MCF 10A (cell line): Measurements from ENCODE around the gene ECPAS. TPM values are rescaled to one million over a fixed set of nuclear protein-coding genes. Genes with fewer than 3 reads are reported as not detected.

Source experiments
- BruUV-seq: library from RNA; stranded (reverse); fragments of 400-500 nt; replicated peaks from 2 replicates; lab custom pipeline; 2021; lab: Mats Ljungman, UMichigan
- CTCF ChIA-PET: fragments of 300-600 bp; sonication (Branson Sonifier 250); formaldehyde crosslinking; extraction: SDS; loops from one replicate; lab custom pipeline; 2021; ENCODE audit warnings: antibody characterized with exemption, inconsistent platforms; lab: Yijun Ruan, JAX
- POLR2A ChIA-PET: fragments of 300-600, 350-650 bp; sonication (Branson Sonifier 250); formaldehyde crosslinking; extraction: SDS; loops from one replicate; lab custom pipeline; 2020; ENCODE audit warnings: antibody characterized with exemption, inconsistent platforms; lab: Yijun Ruan, JAX
- DNase-seq: peaks from one replicate; pipeline ENCODE4 v3.0.0-alpha.2; 2018; ENCODE audit not compliant: unreplicated experiment
- H3K27ac Mint-ChIP-seq: one replicate; pipeline ENCODE4 v1.8.0; 2022; ENCODE audit warnings: mild to moderate bottlenecking, low read depth, mixed read lengths; ENCODE audit not compliant: unreplicated experiment
- H3K27me3 Mint-ChIP-seq: one replicate; pipeline ENCODE4 v1.8.0; 2022; ENCODE audit warnings: mixed read lengths; ENCODE audit not compliant: insufficient read depth, unreplicated experiment
- H3K36me3 Mint-ChIP-seq: one replicate; pipeline ENCODE4 v1.8.0; 2022; ENCODE audit warnings: mild to moderate bottlenecking, moderate library complexity, mixed read lengths; ENCODE audit not compliant: insufficient read depth, unreplicated experiment
- H3K4me1 Mint-ChIP-seq: one replicate; pipeline ENCODE4 v1.8.0; 2022; ENCODE audit warnings: mixed read lengths; ENCODE audit not compliant: insufficient read depth, unreplicated experiment
- H3K4me3 Mint-ChIP-seq: one replicate; pipeline ENCODE4 v1.8.0; 2022; ENCODE audit warnings: mild to moderate bottlenecking, moderate library complexity, mixed read lengths; ENCODE audit not compliant: unreplicated experiment
- H3K9me3 Mint-ChIP-seq: one replicate; pipeline ENCODE4 v1.8.0; 2022; ENCODE audit warnings: mixed read lengths; ENCODE audit not compliant: unreplicated experiment
- intact Hi-C: fragments of 100-400 bp; cut with micrococcal nuclease; formaldehyde crosslinking; loops from 2 replicates; pipeline ENCODE4 v1.14.1; 2022
- total RNA-seq: library from RNA; stranded (reverse); gene quantifications from 2 replicates; pipeline ENCODE4 v1.2.3, GENCODE V29; 2022
- TF ChIP-seq, protein P1 (sequence below): fragments of 200-600 bp; IDR thresholded peaks from one replicate; pipeline ENCODE4 v1.8.0; 2022; ENCODE audit warnings: antibody characterized with exemption, mild to moderate bottlenecking; ENCODE audit not compliant: unreplicated experiment

ECPAS gene
- total RNA-seq, 1 experiment from 2014 or later = 152 TPM

- no peak overlapping the region for H3K27ac Mint-ChIP-seq
- TF ChIP-seq, protein P1, sequence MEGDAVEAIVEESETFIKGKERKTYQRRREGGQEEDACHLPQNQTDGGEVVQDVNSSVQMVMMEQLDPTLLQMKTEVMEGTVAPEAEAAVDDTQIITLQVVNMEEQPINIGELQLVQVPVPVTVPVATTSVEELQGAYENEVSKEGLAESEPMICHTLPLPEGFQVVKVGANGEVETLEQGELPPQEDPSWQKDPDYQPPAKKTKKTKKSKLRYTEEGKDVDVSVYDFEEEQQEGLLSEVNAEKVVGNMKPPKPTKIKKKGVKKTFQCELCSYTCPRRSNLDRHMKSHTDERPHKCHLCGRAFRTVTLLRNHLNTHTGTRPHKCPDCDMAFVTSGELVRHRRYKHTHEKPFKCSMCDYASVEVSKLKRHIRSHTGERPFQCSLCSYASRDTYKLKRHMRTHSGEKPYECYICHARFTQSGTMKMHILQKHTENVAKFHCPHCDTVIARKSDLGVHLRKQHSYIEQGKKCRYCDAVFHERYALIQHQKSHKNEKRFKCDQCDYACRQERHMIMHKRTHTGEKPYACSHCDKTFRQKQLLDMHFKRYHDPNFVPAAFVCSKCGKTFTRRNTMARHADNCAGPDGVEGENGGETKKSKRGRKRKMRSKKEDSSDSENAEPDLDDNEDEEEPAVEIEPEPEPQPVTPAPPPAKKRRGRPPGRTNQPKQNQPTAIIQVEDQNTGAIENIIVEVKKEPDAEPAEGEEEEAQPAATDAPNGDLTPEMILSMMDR = no peak
- H3K4me1 Mint-ChIP-seq = peaks cover 8% of the 10 kb centered on the region
- no peak overlapping the region for H3K4me3 Mint-ChIP-seq
- ChIA-PET POLR2A (interaction anchor here (0.6 to 1.2 kb wide), 2 partner anchors 22 to 47 kb away, joined by 3 read pairs; no protein-coding TSS in a partner anchor), CTCF (interaction anchor here (0.5 to 1.1 kb wide), 4 partner anchors 27 to 1100 kb away, joined by 3 to 7 read pairs (median 4); no protein-coding TSS in a partner anchor)
- no peak for DNase-seq
- BruUV-seq = no TSS peak
- peaks cover 14% of the 10 kb centered on the region for H3K36me3 Mint-ChIP-seq
- H3K27me3 Mint-ChIP-seq = no peaks in the 10 kb centered on the region
- H3K9me3 Mint-ChIP-seq = peaks cover 17% of the 10 kb centered on the region
- intact Hi-C loops = no loop called here
Observed at GRCh38 chr9:111529787-111530186, 45.6 kb upstream of the ECPAS start.

DNA sequence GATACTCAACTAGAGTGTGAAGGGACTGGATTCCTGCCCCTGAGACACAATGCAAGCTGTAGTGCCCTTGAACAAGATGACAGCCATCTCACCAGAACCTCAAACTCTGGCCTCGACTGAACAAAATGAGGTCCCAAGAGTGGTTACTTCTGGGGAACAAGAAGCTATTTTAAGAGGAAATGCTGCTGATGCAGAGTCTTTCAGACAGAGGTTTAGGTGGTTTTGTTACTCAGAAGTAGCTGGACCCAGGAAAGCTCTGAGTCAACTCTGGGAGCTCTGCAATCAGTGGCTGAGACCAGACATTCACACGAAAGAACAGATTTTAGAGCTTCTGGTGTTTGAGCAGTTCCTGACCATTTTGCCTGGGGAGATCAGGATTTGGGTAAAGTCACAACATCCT lies 43.2 kb upstream of the ECPAS start:
- no TSS peak for BruUV-seq
- H3K27ac Mint-ChIP-seq = no peak overlapping the region
- ChIA-PET POLR2A (interaction anchor here (0.7 to 1.2 kb wide), 2 partner anchors 25 to 104 kb away, joined by 4 read pairs; no protein-coding TSS in a partner anchor), CTCF (no interaction called here)
- intact Hi-C loops = no loop called here
- peaks cover 7% of the 10 kb centered on the region for H3K9me3 Mint-ChIP-seq
- TF ChIP-seq, protein P1 = no peak
- no peaks in the 10 kb centered on the region for H3K27me3 Mint-ChIP-seq
- H3K4me1 Mint-ChIP-seq = peaks cover 15% of the 10 kb centered on the region
- peaks cover 6% of the 10 kb centered on the region for H3K36me3 Mint-ChIP-seq
- H3K4me3 Mint-ChIP-seq = no peak overlapping the region
- no peak for DNase-seq

DNA sequence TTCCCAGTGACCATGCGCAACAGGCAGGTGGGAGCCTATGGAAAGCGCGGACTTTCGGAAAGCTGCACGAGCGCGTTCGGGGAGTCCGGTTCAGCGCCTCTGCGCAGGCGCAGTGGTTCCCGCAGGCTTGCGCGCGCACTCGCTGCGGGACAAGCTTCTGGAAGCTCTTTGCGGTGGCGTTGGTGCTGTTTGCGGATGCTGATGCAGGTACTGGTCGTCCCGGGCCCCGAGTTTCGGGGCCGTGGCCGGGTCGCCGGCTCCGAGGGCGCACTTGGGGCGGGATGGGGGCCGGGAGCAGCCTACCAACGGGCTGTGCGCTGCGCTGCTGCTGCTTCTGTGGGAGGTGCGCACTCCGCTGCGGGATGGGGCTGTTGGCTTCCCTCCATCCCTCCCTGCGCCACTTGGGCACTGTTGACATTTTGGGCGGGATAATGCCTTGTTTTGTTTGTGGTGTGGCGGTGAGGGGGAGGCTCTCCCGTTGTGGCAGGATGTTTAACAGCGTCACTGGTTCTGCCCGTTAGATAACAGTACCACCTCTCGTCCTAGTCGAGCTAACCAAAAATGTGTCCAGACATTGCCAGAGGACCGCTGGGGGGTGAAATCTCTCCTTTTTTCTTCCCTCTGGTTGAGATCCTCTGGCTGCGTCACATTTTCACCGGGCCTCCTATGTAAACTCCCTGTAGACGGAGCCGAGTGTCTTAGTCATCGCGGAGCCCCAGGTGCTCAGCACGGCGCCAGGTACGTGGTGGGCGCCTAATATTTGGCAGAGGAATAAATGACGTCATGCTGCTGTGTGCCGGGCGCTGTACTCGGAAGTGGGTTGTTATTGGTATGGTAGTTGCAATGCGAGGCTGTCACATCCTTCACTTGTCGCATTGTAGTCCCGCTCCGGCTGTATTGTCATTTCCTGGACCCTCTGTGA lies 41.1 kb upstream of the ECPAS start, which contains the start of gene ZNF483:
Gene ZNF483 (plus strand): TSS at position 124 of the 922 bp plus-strand sequence. CDS start 2,217 bp downstream, outside the sequence.
- ChIA-PET CTCF (interaction anchor here (0.5 kb wide), 1 partner anchor 61 kb away, joined by 5 read pairs; no protein-coding TSS in a partner anchor), POLR2A (interaction anchor here (0.7 to 3.3 kb wide), 13 partner anchors 8 to 782 kb away, joined by 3 to 31 read pairs (median 3); partner anchors contain the start of genes DNAJC25 and ECPAS)
- intact Hi-C loops = no loop called here

More for the DNA sequence above, 41.1 kb upstream of the ECPAS start, which contains the start of gene ZNF483:
- Mint-ChIP-seq H3K4me3 (peak within 1 kb of the TSS; percentile 82), H3K36me3 (peaks cover 5% of the 10 kb centered on the region), H3K27me3 (no peaks in the 10 kb centered on the region), H3K4me1 (peaks cover 15% of the 10 kb centered on the region), H3K27ac (peak within 1 kb of the TSS; percentile 68), H3K9me3 (peaks cover 14% of the 10 kb centered on the region)
- peak; percentile 84 for DNase-seq
- TSS peak; percentile 56 for BruUV-seq
- TF ChIP-seq, protein P1 = no peak
